H9 (cell line): ENCODE results near the gene KCTD4. TPM values are rescaled to one million over a fixed set of nuclear protein-coding genes. Genes with fewer than 3 reads are reported as not detected.

Source experiments
- DNase-seq: peaks from one replicate; pipeline ENCODE4 v3.0.0-alpha.2; 2017
- H2AFZ ChIP-seq: one replicate; pipeline ENCODE4 v1.6.1; 2013; ENCODE audit warnings: mild to moderate bottlenecking, low read length, control low read depth, moderate library complexity
- H2AK5ac ChIP-seq: 2 replicates; pipeline ENCODE4 v1.6.1; 2013; ENCODE audit warnings: low read length, control low read depth, mixed read lengths; ENCODE audit not compliant: insufficient read length
- H2BK120ac ChIP-seq: one replicate; pipeline ENCODE4 v1.6.1; 2013; ENCODE audit warnings: low read depth, mild to moderate bottlenecking, low read length, control low read depth, inconsistent platforms; ENCODE audit not compliant: poor library complexity, severe bottlenecking
- H2BK12ac ChIP-seq: 2 replicates; pipeline ENCODE4 v1.6.1; 2013; ENCODE audit warnings: low read length, control low read depth, mixed read lengths, low read depth; ENCODE audit not compliant: insufficient read length
- H2BK15ac ChIP-seq: 2 replicates; pipeline ENCODE4 v1.6.1; 2013; ENCODE audit warnings: low read depth, low read length, control low read depth
- H2BK20ac ChIP-seq: one replicate; pipeline ENCODE4 v1.6.1; 2013; ENCODE audit warnings: low read depth, mild to moderate bottlenecking, low read length, control low read depth, inconsistent platforms; ENCODE audit not compliant: poor library complexity, severe bottlenecking
- H2BK5ac ChIP-seq: 2 replicates; pipeline ENCODE4 v1.6.1; 2013; ENCODE audit warnings: low read length, control low read depth, mixed read lengths; ENCODE audit not compliant: insufficient read length
- H3K14ac ChIP-seq: 2 replicates; pipeline ENCODE4 v1.6.1; 2013; ENCODE audit warnings: low read length, control low read depth; ENCODE audit not compliant: insufficient read depth
- H3K18ac ChIP-seq: 2 replicates; pipeline ENCODE4 v1.6.1; 2013; ENCODE audit warnings: low read depth, mild to moderate bottlenecking, mixed read lengths, low read length, control low read depth; ENCODE audit not compliant: insufficient read length
- H3K23ac ChIP-seq: 2 replicates; pipeline ENCODE4 v1.6.1; 2013; ENCODE audit warnings: low read length, control low read depth, mixed read lengths, low read depth; ENCODE audit not compliant: insufficient read length
- H3K23me2 ChIP-seq: 2 replicates; pipeline ENCODE4 v1.6.1; 2013; ENCODE audit warnings: low read depth, mild to moderate bottlenecking, mixed read lengths, low read length, control low read depth; ENCODE audit not compliant: insufficient read length, poor library complexity, severe bottlenecking
- H3K27ac ChIP-seq: 2 replicates; pipeline ENCODE4 v1.5.1; 2013; ENCODE audit warnings: low read length, control low read depth, mixed read lengths, low read depth; ENCODE audit not compliant: insufficient read length
- H3K27me3 ChIP-seq: 2 replicates; pipeline ENCODE4 v1.6.1; 2013; ENCODE audit warnings: low read length, control low read depth, inconsistent platforms; ENCODE audit not compliant: insufficient read depth
- H3K4ac ChIP-seq: 2 replicates; pipeline ENCODE4 v1.6.1; 2013; ENCODE audit warnings: low read depth, mild to moderate bottlenecking, control low read depth, inconsistent platforms, low read length, moderate library complexity
- H3K4me1 ChIP-seq: 2 replicates; pipeline ENCODE4 v1.6.1; 2013; ENCODE audit warnings: low read length, control low read depth, inconsistent platforms; ENCODE audit not compliant: insufficient read depth
- H3K4me2 ChIP-seq: 2 replicates; pipeline ENCODE4 v1.6.1; 2013; ENCODE audit warnings: low read length, control low read depth, mixed read lengths; ENCODE audit not compliant: insufficient read length, insufficient read depth
- H3K56ac ChIP-seq: 2 replicates; pipeline ENCODE4 v1.6.1; 2013; ENCODE audit warnings: low read depth, mild to moderate bottlenecking, mixed read lengths, low read length, control low read depth; ENCODE audit not compliant: insufficient read length
- H3K79me1 ChIP-seq: 2 replicates; pipeline ENCODE4 v1.6.1; 2013; ENCODE audit warnings: low read depth, mild to moderate bottlenecking, moderate library complexity, low read length, control low read depth, inconsistent platforms; ENCODE audit not compliant: insufficient read depth, poor library complexity, severe bottlenecking
- H3K79me2 ChIP-seq: 2 replicates; pipeline ENCODE4 v1.6.1; 2013; ENCODE audit warnings: low read length, control low read depth, inconsistent platforms; ENCODE audit not compliant: insufficient read depth
- H3K9ac ChIP-seq: 2 replicates; pipeline ENCODE4 v1.6.1; 2013; ENCODE audit warnings: low read length, control low read depth, mixed read lengths; ENCODE audit not compliant: insufficient read length; ENCODE audit errors: extremely low read depth
- H3K9me3 ChIP-seq: one replicate; pipeline ENCODE4 v1.6.1; 2013; ENCODE audit warnings: low read depth, low read length, inconsistent platforms; ENCODE audit not compliant: control insufficient read depth
- H3T11ph ChIP-seq: one replicate; pipeline ENCODE4 v1.6.1; 2013; ENCODE audit warnings: mild to moderate bottlenecking, low read length, control low read depth, inconsistent platforms
- H4K20me1 ChIP-seq: one replicate; pipeline ENCODE4 v1.6.1; 2013; ENCODE audit not compliant: control insufficient read depth, insufficient read length, insufficient read depth
- H4K5ac ChIP-seq: 2 replicates; pipeline ENCODE4 v1.6.1; 2013; ENCODE audit warnings: low read depth, mild to moderate bottlenecking, mixed read lengths, low read length, control low read depth; ENCODE audit not compliant: insufficient read length
- H4K8ac ChIP-seq: replicated peaks from 2 replicates; pipeline ENCODE4 v1.6.1; 2013; ENCODE audit warnings: low read length, control low read depth, mixed read lengths, low read depth; ENCODE audit not compliant: insufficient read length
- H4K91ac ChIP-seq: 2 replicates; pipeline ENCODE4 v1.6.1; 2013; ENCODE audit warnings: low read depth, mild to moderate bottlenecking, moderate library complexity, mixed read lengths, low read length, control low read depth; ENCODE audit not compliant: insufficient read length
- H3K27ac Mint-ChIP-seq, 3 experiments: 2 replicates in 2 of 3; 3 replicates in 1 of 3; pipeline ENCODE4 v1.8.0; 2020 to 2021; ENCODE audit warnings: mixed read lengths in 3 of 3, mild to moderate bottlenecking in 1 of 3, moderate library complexity in 1 of 3
- H3K27me3 Mint-ChIP-seq: 2 replicates; pipeline ENCODE4 v1.8.0; 2021; ENCODE audit warnings: low read depth, mild to moderate bottlenecking, moderate library complexity, mixed read lengths
- H3K36me3 Mint-ChIP-seq, 3 experiments: 2 replicates in 2 of 3; 3 replicates in 1 of 3; pipeline ENCODE4 v1.8.0; 2020 to 2021; ENCODE audit warnings: low read depth in 3 of 3, mixed read lengths in 3 of 3; ENCODE audit not compliant: insufficient read depth in 1 of 3
- H3K4me1 Mint-ChIP-seq, 2 experiments: 2 replicates each; pipeline ENCODE4 v1.8.0; 2020; ENCODE audit warnings: mixed read lengths in 2 of 2
- H3K4me3 Mint-ChIP-seq, 2 experiments: 2 replicates in 1 of 2; 3 replicates in 1 of 2; pipeline ENCODE4 v1.8.0; 2020 to 2021; ENCODE audit warnings: mild to moderate bottlenecking in 2 of 2, mixed read lengths in 2 of 2, moderate library complexity in 1 of 2
- H3K9me3 Mint-ChIP-seq, 2 experiments: 2 replicates in 1 of 2; 3 replicates in 1 of 2; pipeline ENCODE4 v1.8.0; 2020; ENCODE audit warnings: mild to moderate bottlenecking in 2 of 2, mixed read lengths in 2 of 2, moderate library complexity in 1 of 2
- WGBS: extraction: QIAGEN DNeasy Blood & Tissue Kit; methylation state at CpG from one replicate; pipeline ENCODE4 v1.1.7; 2013; ENCODE audit warnings: missing lambda C conversion rate, low lambda C conversion rate, mixed read lengths; ENCODE audit not compliant: insufficient read length; ENCODE audit errors: extremely low coverage; 5-methylcytosine and 5-hydroxymethylcytosine counted together
- total RNA-seq: library from RNA; stranded (reverse); gene quantifications from 2 replicates; pipeline ENCODE4 v1.2.1, GENCODE V29; 2021
- TF ChIP-seq, protein P1 (sequence below): fragments of 200-600 bp; sonication (generic); conservative IDR thresholded peaks from 3 replicates; pipeline ENCODE4 v1.8.0; 2021; ENCODE audit warnings: antibody characterized with exemption, mild to moderate bottlenecking

The KCTD4 gene
- total RNA-seq, 1 experiment from 2014 or later, result not detected

- no peaks in the 10 kb centered on the region for H3K79me1 ChIP-seq
- no peak overlapping the region for H3K18ac ChIP-seq
- no peak overlapping the region for H3K4ac ChIP-seq
- no peaks in the 10 kb centered on the region for H4K20me1 ChIP-seq
- H3K14ac ChIP-seq, result no peak overlapping the region
- no peaks in the 10 kb centered on the region for H3K27me3 ChIP-seq
- no peak overlapping the region for H3K27ac ChIP-seq
- TF ChIP-seq, protein P1, sequence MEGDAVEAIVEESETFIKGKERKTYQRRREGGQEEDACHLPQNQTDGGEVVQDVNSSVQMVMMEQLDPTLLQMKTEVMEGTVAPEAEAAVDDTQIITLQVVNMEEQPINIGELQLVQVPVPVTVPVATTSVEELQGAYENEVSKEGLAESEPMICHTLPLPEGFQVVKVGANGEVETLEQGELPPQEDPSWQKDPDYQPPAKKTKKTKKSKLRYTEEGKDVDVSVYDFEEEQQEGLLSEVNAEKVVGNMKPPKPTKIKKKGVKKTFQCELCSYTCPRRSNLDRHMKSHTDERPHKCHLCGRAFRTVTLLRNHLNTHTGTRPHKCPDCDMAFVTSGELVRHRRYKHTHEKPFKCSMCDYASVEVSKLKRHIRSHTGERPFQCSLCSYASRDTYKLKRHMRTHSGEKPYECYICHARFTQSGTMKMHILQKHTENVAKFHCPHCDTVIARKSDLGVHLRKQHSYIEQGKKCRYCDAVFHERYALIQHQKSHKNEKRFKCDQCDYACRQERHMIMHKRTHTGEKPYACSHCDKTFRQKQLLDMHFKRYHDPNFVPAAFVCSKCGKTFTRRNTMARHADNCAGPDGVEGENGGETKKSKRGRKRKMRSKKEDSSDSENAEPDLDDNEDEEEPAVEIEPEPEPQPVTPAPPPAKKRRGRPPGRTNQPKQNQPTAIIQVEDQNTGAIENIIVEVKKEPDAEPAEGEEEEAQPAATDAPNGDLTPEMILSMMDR, result no peak
- no peak overlapping the region for H3K9ac ChIP-seq
- H3K23ac ChIP-seq, result no peak overlapping the region
- no peaks in the 10 kb centered on the region for H3K9me3 Mint-ChIP-seq
- no peaks in the 10 kb centered on the region for H3K9me3 ChIP-seq
- H3K23me2 ChIP-seq, result no peaks in the 10 kb centered on the region
- H3K4me1 Mint-ChIP-seq, result no peaks in the 10 kb centered on the region
- H2AFZ ChIP-seq, result no peak overlapping the region
- no peak overlapping the region for H3K56ac ChIP-seq
- H3K79me2 ChIP-seq, result no peaks in the 10 kb centered on the region
- no peak overlapping the region for H4K5ac ChIP-seq
- H3K36me3 Mint-ChIP-seq, result peaks cover 4 to 26% (median 19%) of the 10 kb centered on the region in 3 experiments; a peak in 5 of 7 replicates
- H2BK120ac ChIP-seq, result no peak overlapping the region
- no peak overlapping the region for H2BK5ac ChIP-seq
- H3K4me3 Mint-ChIP-seq, result no peak overlapping the region
- no peak overlapping the region for H3K27ac Mint-ChIP-seq
- no peak overlapping the region for H2BK20ac ChIP-seq
- whole genome bisulfite sequencing, result no CpG with 5 or more reads among the region's 1 CpG
- no peak overlapping the region for H3T11ph ChIP-seq
- H2BK15ac ChIP-seq, result no peak overlapping the region
- no peaks in the 10 kb centered on the region for H3K4me1 ChIP-seq
- H2AK5ac ChIP-seq, result no peak overlapping the region
- no peaks in the 10 kb centered on the region for H3K27me3 Mint-ChIP-seq
- DNase-seq, result no peak
- no peak overlapping the region for H4K8ac ChIP-seq
- H3K4me2 ChIP-seq, result no peak overlapping the region
- no peak overlapping the region for H4K91ac ChIP-seq
- no peak overlapping the region for H2BK12ac ChIP-seq
Measured at GRCh38 chr13:45162821-45163220, 38.0 kb downstream of the KCTD4 start.
